ENCODE data around the gene LCN2. TPM values are rescaled to one million over a fixed set of nuclear protein-coding genes. Genes with fewer than 3 reads are reported as not detected.

The LCN2 gene
- total and polyA plus RNA-seq, 10 of the 15 experiments (the other 5 are each of a cell fraction or from before 2014, with no cell fraction given): not detected

DNA sequence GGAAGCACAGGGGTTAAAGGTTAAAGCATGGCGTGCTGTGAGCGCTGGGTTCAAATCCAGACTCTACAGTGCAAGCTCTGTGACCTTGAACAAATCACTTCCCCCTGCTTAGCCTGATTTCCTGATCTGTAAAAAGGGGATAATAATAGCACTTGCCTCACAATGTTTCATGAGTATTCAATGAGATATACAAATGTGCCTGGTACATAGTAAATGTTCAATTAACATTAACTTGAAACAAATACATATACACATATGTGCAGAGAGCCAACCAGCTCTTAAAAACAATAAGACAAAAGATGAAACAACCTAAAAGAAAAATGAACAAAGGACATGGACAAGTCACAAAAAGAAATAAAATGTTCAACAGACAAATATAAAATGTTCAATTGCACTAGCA lies 38.1 kb downstream of the LCN2 start:
- POLR2A ChIA-PET: no interaction called here

More for the DNA sequence above, 38.1 kb downstream of the LCN2 start:
- no peak overlapping the region for H2AFZ ChIP-seq (ENCODE audit: control insufficient read depth, low read depth, low read length)
- WGBS (ENCODE audit: insufficient coverage, insufficient replicate concordance, low lambda C conversion rate, missing lambda C conversion rate): 97% methylated on average over 2 of the region's 2 CpGs
- H3K27me3 ChIP-seq (replicated peaks in 1 of 2; ENCODE audit: control insufficient read depth in 2 of 2, insufficient read depth in 2 of 2, low read length in 1 of 2): no peaks in the 10 kb centered on the region
- ATAC-seq (no peak), FAIRE-seq (no peak), DNase-seq (ENCODE audit: low read depth, low spot score) (no peak)
- peaks cover 8% of the 10 kb centered on the region for H3K4me1 ChIP-seq (ENCODE audit: control insufficient read depth, insufficient read depth, low read length)
- no peaks in the 10 kb centered on the region for H4K20me1 ChIP-seq (ENCODE audit: control insufficient read depth, insufficient read depth)
- no TSS peak for BruUV-seq (replicated peaks)
- TF ChIP-seq SIX5 (IDR thresholded peaks at IDR 0.05; ENCODE audit: low read depth, low read length, severe bottlenecking): no peak
- TF ChIP-seq RCOR1 (conservative IDR thresholded peaks at IDR 0.05; ENCODE audit: low read depth, low read length): no peak
- no peak for TF ChIP-seq TCF7 (IDR thresholded peaks at IDR 0.05; ENCODE audit: borderline replicate concordance)
- TF ChIP-seq BMI1 (IDR thresholded peaks at IDR 0.05; ENCODE audit: borderline replicate concordance): no peak
- TF ChIP-seq ZNF217 (IDR thresholded peaks at IDR 0.05): no peak
- TF ChIP-seq CHD2 (IDR thresholded peaks at IDR 0.05; ENCODE audit: borderline replicate concordance, low read depth, low read length): no peak
- TF ChIP-seq TBL1XR1 (IDR thresholded peaks at IDR 0.05; ENCODE audit: low read depth, low read length): no peak
- no peak for TF ChIP-seq YBX1 (IDR thresholded peaks at IDR 0.05)
- no peak for TF ChIP-seq NR2C2 (IDR thresholded peaks at IDR 0.05; ENCODE audit: borderline replicate concordance, control insufficient read depth, insufficient read length, low read depth)
- no peak for TF ChIP-seq USF1 (IDR thresholded peaks at IDR 0.05; ENCODE audit: borderline replicate concordance, extremely low read length, insufficient read depth, low read depth, low read length)
- TF ChIP-seq E4F1 (IDR thresholded peaks at IDR 0.05; ENCODE audit: borderline replicate concordance, partially characterized antibody): no peak
- no peak for TF ChIP-seq SP1 (IDR thresholded peaks at IDR 0.05; ENCODE audit: low read depth, low read length)
- H3K4me3 ChIP-seq: no peak overlapping the region
- H3K27ac ChIP-seq (ENCODE audit: control insufficient read depth, insufficient read depth): no peak overlapping the region
- H3K9me3 ChIP-seq (replicated peaks; ENCODE audit: control insufficient read depth, insufficient read depth, low read length): no peaks in the 10 kb centered on the region
- no peak overlapping the region for H3K9ac ChIP-seq (ENCODE audit: control insufficient read depth, insufficient read depth, low read length)
- RAD21 ChIA-PET (ENCODE audit: unreplicated experiment): interaction anchor here (0.7 kb wide), 1 partner anchor 21 kb away, joined by 3 read pairs; no protein-coding TSS in a partner anchor
- H3K79me2 ChIP-seq (ENCODE audit: control insufficient read depth, insufficient read depth, low read length): peaks cover 3% of the 10 kb centered on the region; the same call in 1 of the 2 replicates
- H3K4me2 ChIP-seq (ENCODE audit: control insufficient read depth, insufficient read depth): no peak overlapping the region
- no peaks in the 10 kb centered on the region; a peak in 2 of 4 replicates for H3K36me3 ChIP-seq (ENCODE audit: control insufficient read depth in 2 of 2, insufficient read depth in 2 of 2, low read length in 1 of 2)
- in situ Hi-C loops (cut with MboI): no loop called here
- intact Hi-C loops (cut with micrococcal nuclease; ENCODE audit: unreplicated experiment): no loop called here
- SMC1A ChIA-PET (ENCODE audit: uncharacterized antibody, unreplicated experiment): interaction anchor here (0.6 to 1.1 kb wide), 2 partner anchors 19 to 54 kb away, joined by 3 to 5 read pairs; no protein-coding TSS in a partner anchor
- CTCF ChIA-PET: interaction anchor here (0.7 to 1.4 kb wide), 5 partner anchors 10 to 108 kb away, joined by 3 to 5 read pairs (median 4); no protein-coding TSS in a partner anchor

All from GM12878 (cell line).